Effector CD8-positive, alpha-beta T cell (primary cell): Measurements from ENCODE around the gene MTUS2.

Experiments used
- DNase-seq: peaks from one replicate; lab custom pipeline; 2025; lab: John Stamatoyannopoulos, UW

Gene MTUS2

DNA sequence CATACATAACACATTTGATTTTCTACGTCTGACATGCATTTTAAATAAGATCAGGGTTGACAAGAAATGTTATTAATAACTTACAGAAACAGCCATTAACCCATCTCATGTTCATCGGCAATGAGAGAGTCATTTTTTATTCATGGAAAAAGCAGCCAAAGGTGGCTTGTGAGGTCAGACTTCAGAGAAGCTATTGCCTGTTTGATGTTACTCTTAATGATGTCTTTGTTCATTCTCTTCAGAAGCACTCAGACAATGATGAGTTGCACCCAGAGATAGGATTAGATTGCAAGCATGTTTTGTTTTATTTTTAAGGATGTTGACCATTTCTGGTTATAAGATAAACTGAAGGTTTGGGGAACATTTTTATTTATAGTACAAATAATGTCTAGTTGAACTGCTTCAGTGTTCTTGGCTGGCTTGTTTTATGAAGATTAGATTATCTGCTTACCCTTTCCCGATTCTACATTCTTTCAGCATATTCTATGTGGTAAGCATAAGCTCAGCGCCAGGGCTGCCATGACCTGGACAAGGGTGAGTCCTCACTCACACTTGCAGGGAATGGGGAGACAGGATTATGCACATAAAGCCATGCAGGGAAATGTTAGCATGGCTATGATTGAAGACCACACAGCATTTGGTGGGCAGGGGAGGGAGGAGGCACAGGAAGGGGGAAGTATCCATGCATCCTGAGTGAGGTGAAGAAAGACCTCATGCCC is 288.1 kb downstream of the MTUS2 start:
- DNase-seq = no peak

DNA sequence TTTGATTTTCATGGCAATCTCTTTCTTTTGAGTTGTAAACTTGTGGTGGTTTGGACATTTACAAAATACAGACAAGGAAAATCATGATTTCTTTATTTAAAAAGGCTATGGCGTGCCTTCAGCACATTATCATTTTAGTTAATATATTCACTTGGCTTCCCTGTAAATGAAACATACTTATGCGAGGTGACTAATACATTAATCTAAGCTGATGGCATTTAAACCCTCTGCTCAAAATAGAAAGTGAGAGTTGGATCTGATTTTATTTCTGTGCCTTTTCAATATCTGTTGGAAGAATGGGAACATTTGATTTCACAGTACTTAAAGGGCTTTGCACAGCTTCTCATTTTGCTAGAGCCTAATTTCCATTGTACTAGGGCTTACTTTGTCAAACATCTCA is 289.8 kb downstream of the MTUS2 start:
- DNase-seq = no peak

DNA sequence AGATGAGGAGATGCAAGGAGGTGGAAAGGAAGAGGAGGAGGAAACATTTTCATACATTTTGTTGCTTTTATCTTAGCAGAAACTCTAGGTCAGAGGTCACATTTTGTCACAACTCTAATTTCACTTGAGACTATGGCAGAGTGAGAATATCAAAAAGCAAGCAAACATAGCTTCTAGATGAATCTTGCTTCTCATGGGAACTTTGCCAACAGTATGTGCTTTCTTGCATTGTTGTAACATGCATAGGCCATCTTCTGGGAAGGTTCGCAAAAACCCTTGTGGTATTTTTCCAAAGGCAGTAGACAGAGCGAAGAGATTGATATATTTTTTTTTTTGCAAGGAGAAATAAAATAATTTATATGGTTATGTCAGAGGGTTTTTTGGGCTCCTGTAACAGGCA is 291.3 kb downstream of the MTUS2 start:
- no peak for DNase-seq

DNA sequence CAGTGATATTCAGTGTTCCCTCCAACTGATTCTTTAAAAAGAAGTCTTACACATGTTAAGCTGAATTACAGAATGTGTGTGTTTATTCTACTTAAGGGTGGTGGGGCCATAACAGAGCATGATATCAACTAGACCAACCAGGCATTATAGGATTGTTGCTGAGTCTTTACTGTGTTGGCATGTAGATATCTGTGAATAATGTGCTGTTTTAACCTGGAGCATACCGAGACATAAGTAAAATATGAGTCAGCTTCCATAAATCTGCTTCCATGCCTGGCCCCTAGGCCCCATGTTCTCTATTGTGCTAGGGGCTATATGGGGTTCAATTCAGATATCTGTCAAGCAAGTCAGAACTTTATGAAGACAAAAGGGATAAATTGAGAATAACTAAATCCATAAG is 295.7 kb downstream of the MTUS2 start:
- no peak for DNase-seq

DNA sequence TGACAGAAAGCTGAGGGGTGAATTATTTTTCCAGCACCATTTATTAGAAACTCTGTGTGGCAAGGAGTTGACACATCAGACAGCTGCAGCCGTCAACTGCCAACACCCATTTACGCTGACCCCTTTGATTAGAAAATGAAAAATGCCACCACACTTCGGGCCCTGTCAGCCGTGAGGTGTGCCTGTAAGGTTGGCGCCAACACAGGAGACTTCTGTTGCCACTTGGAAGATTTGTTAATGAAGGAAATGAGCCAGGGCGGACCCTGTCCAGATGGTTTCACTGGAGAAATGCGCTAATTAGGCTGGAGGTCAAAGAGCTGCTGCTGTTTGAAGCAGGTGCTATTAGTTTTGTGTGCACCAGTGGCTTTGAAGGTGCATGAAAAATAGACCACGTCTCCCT is 297.5 kb downstream of the MTUS2 start:
- no peak for DNase-seq

DNA sequence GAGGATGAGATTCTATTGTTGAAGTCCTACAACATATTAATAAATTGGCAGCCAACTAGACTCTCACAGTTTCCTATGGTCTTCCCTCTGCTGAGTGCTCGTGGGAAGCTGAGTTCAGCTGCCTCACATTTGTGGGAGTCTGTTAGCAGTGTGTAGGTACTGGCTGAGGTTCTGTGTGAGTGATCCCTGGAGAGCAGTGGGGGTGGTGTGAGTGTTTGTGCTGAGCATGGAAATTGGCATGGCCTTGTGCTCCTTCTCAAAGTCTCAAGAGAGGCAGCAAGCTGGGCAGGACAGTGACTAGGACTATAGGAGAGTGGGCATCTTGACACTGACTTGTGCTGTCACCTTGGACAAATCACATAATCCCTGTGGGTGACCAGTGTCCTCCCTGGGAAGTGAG is 298.3 kb downstream of the MTUS2 start:
- no peak for DNase-seq

DNA sequence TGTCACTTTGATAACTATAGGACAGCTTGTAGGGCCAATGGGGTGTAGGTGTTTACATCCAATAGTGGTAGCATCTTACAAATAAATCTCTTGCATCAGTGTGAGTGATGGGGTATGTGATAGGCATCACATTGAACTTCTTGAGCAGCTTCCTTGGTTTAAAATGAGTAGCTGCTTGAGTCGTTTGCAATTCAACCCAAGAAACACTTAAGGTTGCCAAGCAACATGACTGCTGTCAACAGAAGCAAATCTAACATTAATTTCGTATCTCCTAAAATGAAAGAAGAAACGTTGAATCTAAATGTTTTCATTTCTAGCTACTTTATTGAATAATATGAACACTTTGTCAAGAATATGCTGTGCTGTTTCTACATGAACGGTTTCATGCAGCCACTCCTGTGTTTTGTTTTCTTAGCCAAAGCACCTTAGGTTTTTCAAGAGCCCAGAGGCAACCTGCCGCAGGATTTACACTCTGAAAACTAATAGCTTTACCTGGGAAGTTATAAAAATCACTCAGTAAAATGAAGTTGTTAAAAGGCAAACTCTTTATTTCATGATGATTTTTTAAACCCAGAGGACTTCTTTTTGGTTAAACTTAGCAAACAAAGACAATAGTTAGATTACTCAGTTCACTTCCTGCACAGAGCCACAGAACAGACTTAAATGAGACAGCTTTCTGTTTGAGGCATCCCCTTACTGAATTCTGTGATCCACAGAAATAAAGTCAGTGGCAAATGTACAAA is 305.2 kb downstream of the MTUS2 start:
- no peak for DNase-seq

DNA sequence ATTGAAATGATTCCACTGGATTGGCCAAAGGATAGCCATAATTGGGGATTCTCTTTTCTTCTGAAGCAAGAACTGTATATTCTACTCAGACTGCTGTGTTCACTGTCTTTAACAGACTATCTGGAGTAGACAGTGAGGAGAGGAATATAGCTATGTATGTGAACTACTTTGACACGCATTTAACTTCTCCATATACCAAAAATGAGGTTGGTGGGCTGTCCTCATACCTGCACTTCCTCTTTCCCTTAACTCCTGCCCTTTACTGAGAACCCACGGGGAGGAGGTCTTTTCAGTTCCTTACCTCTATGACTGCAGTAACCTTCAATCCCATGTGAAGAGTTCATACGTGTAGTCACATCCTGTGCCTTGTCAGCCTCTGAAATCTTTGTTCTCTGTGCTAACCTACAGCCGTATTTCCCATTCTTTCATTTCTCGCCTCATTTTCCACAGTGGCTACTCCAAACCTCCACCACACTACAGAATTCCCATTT is 305.8 kb downstream of the MTUS2 start:
- DNase-seq = no peak

DNA sequence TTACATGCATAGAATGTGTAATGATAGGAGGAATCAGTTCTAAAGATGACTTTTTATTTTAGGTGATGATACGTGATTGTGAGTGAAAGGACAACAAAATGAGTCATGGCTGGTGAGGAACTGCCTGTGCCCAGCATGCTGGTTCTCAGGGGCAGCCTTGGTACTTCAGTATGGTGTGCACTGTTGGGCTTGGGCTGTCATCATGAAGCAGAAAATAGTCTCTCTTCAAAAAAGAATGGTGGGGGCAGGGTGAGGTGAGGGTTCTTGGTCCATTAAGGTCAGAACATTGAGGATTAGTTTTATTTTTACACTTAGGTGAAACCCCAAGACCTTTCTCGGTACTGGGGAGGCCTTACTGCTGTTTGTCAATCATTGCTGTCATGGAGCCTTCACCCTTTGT is 309.5 kb downstream of the MTUS2 start:
- no peak for DNase-seq

DNA sequence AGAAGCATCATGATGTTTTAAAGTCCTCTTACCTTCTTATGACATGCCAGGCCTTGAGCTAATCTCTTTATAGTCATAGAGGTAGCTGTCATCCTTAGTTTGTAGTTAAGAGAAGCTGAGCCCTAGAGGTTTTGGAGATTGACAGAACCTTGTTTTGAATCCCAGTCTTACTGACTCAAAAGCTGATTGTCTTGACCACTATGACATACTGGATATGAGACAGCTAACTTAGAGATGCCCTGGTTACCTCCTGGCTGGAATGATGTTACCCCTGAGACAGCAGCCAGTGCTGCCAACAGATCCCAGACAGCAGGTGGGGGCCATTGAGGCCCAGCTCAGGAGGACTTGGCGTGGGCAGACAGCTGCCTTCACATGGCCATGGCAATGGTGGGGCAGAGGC is 311.0 kb downstream of the MTUS2 start:
- no peak for DNase-seq

DNA sequence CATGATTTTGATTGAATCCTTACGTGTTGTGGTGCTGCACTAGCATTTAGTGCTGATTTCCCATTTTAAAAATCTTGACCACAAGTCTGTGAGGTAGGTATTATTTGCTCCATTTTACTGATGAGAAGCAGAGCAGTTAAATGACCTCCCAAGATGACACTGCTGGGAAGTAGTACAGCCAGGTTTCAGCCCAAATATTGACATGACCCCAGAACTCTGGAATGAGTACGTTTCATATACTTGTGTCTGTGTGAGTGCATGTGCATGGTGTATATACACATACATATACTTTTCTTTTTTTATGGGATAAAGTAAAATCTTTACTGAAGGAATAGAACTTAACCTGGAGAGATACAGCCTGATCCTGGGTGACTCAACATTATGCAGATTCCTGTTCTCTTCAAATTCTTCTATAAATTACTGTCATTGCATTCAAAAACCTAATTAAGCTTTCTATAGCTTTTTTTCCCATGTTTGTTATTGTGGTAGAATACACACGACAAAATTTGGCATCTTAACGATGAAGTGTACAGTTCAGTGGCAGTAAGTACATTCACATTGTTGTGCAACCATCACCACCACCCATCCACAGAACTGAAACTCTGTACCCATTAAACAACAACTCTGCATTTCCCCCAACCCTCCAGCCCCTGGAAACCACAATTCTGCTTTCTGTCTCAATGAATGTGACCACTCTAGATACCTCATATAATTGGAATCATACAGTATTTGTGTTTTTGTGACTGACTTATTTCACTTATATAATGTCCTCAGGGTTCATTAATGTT is 311.9 kb downstream of the MTUS2 start:
- no peak for DNase-seq

DNA sequence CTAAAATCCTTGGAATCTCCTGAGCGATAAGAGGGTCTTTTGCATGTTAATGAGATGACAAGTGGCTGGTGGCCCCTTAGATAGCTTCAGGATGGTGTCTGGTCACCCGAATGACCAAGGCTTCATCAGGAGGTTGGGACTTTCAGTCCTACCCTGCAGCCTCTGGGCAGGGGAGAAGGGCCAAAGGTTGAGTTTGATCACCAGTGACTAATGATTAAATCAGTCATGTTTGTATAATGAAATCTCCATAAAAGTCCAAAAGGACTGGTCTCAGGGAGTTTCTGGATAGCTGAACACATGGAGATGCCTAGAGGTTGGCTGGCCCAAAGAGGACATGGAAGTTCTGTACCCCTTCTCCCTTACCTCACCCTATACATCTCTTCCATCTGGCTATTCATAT is 316.2 kb downstream of the MTUS2 start:
- DNase-seq = no peak

DNA sequence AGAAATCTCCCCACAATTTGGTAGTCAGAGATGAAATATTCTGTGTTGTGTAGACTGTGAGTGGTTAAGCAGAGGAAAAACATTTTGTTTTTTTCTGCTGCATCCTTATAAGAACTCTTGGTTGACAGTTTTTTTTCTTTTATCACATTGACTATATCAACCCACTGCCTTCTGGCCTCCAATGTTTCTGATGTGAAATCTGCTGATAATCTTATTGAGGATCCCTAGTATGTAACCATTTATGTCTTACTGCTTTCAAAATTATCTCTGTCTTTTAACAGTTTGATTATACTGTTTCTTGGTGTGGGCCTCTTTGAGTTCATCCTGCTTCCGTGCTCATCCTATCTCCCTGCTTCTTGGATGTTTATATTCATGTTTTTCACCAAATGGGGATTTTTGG is 316.9 kb downstream of the MTUS2 start:
- no peak for DNase-seq

DNA sequence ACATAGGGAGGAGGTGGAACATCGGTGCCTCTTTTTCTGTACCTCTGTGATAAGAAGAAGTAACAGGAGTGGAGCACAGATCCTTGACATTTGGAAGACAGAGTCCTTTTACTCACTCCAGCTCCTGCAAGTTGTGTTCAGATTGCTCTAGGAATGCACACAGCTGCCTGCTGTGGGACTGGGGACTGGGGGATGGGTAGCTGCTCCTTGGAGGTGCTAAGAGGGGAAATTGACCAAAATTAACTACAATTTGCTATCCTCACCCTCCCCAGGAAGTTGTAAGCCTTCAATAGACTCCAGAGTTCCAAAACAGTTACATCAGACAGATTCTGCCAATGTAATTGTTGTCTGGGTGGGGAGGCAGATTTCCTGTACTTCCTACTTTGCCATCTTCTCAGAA is 317.9 kb downstream of the MTUS2 start:
- no peak for DNase-seq

DNA sequence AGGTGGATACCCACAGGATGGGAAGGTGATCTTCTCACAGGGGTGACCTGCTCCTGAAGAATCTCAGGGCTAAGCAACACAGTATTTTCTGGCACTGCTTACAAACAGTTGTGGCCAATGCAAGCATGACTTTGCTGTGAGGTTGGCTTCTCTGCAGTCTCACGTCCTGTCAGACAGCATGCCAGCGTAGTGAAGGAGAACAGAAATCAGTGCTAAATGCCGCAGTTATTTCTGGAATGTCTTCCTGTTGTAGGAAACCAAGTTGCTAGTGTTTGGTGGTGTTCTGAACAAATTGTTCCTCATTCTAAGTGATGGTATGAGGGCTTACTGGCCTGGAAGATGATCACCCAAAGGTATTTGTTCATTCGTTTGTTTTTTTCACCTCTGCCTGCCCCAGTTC is 320.1 kb downstream of the MTUS2 start:
- no peak for DNase-seq

DNA sequence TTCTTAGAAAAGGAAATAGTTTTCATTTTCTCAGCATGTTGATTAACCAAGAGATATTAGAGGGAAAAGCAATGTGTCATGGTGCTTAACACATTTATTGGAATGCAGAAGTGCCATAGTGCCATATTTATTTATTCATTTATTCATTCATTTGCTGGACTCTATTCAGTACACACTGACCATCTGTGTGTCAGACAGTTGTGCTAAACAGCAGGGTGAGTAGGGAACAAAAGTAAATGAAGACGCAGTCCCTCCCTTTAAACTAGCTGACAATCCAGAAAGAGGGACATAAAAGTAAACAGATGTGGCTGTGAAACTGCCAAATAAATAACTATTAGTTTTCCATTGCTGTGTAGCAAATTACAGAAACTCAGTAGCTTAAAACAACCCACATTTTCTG is 323.7 kb downstream of the MTUS2 start:
- no peak for DNase-seq

DNA sequence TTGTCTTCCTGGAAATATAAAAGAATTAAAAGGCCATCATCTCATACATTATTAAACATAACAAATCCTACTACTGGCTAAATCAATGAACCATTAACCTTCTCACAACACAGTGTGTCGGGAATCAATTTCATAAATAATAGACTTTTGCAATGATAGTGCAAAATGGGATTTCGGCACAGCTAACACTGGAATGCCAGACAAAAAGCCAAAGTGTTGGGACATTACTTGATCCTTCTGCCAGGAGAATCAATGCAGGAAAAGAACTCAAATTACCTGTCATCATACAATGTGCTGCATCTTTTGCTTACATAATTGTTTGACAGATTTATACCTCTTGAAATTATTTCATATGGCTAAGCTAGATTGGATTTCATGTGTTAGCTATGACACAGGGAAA is 334.3 kb downstream of the MTUS2 start:
- no peak for DNase-seq

DNA sequence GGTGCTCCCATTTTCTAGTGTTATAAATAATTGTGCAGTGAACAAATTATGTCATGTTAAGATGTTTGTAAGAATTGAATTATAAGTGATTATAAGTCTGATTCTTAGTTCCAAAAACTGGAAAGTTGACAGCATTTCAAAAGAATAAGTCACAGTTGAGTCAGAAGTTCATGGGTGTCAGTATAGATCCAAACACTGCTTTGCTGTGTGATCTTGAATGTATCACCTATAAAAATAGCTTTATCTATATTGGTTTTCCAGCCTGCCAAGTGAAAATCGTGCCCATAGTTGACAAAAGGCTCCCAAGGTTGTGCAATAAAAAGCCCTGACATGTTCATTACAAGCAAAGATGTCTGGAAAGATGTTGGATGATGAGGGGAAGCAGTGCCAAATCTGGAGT is 336.0 kb downstream of the MTUS2 start:
- DNase-seq = no peak

DNA sequence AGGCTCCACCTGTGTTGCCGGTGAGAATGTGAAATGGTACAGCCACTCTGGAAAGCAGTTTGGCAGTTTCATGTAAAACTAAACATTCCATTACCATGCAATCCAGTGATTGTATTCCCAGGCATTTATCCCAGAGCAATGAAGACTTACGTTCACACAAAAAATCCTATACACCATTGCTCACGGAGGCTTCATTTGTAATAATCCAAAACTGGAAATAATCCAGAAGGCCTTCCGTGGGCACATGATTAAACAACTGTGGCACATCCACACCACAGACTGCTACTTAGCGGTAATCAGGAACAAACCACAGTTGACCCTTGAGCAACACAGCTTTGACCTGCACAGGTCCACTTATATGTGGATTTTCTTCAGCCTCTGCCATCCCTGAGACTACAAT is 339.7 kb downstream of the MTUS2 start:
- DNase-seq = no peak

DNA sequence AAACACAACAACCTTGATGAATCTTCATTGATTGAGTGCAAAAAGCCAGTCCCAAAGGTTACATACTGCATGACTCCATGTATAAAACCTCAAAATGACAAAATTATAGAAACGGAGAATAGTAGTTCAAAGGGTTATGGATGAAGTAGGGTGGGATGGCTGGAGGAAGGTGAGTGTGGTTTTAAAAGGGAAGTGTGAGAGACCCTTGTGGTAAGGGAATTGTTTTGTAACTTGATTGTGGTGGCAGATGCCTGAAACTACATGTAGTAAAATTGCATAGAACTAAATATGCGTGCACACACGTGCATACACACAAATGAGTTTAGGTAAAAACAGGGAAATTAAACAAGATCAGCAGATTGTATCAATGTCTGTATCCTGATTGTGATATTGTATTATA is 340.7 kb downstream of the MTUS2 start:
- no peak for DNase-seq

DNA sequence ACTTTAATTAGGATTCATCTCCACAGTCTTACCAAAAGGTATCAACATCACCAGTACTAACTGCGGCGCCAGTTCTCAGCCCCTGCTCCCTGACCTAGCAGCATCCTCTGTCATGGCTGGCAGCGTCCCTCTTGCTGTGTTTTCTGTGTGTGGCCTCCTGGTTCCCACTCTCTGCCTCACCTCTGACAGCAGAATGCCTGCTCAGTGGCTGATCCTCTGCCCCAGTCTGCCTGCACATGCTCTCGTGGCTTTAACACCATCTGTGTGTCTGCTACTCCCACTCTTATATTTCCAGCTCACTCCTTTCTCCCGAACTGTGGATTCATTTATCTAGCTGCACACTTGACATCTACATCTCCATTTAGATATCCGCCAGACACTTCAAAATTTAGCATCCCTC is 341.5 kb downstream of the MTUS2 start:
- no peak for DNase-seq

DNA sequence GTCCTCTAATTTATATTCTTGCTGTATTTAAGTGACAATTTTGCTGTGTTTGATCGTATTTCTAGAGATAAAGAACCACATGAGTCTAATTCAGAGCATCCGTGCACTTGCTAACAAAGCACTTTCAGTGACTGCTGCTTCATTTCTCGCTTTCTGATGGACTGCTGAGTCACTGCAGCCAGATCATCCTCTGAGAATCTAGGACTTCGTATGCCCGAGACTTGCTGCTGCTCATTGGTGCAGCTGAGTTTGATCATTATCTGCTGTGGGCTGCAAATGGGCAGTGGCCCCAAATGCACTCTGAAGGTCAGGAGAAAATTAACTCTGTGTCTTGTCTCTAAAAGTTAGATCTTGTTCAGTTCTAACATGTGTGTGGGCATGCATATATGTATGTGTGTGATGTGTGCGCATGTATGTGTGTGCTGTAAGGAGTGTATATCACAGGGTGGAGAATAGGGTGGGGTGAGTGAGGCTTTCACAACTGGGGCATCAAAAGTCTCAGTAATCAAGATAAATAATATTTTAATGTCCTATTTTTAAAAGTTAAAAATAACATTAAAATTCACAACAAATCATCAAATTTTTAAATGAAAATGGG is 342.6 kb downstream of the MTUS2 start:
- DNase-seq = no peak
